ENCODE measurements around the gene SGIP1. TPM values are rescaled to one million over a fixed set of nuclear protein-coding genes. Genes with fewer than 3 reads are reported as not detected.
A peak's percentile ranks its signal among the peaks of the same experiment; 100 is the strongest.

The SGIP1 gene
- total RNA-seq, result 7.0 TPM
- long read RNA-seq, partial matches to known transcripts, result 0 of 3 reads
- long read RNA-seq, other reads (novel, unspliced or antisense), result 3 of 3 reads

GRCh38 chr1:66533804-66534740 lies at the start of gene SGIP1:
TSS of gene SGIP1 (plus strand) at chr1:66534153. CDS start at chr1:66534359, 206 bp downstream.
- intact Hi-C loops (cut with DNase I), result loop anchor here (5.0 kb wide), 1 partner anchor 88 kb away; no protein-coding TSS in a partner anchor
- peak; percentile 87 for DNase-seq (ENCODE audit: low spot score)

DNA sequence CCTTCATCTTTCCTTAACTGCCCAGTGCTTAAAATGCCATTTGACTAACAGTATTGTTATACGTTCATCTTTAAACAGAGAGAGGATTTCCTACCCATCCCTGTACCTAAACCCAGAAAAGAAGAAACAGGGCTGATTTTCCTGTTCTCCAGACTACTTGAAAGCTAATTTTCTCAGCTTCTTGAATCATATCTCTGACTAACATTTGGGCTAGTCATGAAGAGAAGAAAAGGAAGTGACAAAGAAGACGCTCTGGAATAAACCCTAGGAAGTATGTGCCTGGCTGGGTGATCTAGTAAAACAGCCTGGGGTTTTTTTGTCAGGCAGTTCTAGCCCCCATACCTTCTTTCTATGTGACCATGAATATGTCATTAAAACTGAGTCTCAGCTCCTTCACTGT lies 44.8 kb upstream of the SGIP1 start:
- intact Hi-C loops (cut with DNase I), result no loop called here

DNA sequence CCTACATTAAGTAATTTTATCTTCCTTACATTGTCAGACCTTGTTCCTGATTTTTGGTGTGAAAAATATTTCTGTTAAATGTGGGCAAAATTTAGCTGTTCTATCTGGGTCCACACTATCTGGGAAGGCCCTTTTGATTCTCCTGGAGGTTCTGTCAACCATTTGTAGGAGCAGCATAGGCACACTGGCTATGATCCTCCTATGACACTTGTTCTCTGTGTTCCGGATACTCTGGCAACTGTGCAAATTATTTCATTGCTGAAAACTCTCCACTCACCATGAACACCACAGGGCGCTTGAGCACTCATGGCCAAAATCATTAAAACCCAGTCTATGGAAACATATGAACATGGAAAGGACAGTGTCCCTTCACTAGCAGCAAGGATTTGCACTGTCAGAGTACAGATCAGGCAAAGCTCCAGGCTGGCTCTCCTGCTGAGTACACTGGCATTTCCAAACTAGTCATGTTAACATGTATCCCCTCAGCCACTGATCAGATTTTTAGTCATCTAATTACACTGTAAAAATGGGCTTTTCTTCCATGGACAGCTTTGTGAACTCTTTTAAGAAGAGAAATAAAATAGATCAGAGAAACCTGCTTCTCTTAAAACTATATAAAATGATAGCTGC lies 43.9 kb upstream of the SGIP1 start:
- no peak for DNase-seq (ENCODE audit: low spot score)
- intact Hi-C loops (cut with DNase I), result no loop called here

More for the DNA sequence above, 44.8 kb upstream of the SGIP1 start:
- DNase-seq (ENCODE audit: low spot score), result no peak

- DNase-seq (ENCODE audit: low spot score), result no peak
- intact Hi-C loops (cut with DNase I), result no loop called here
These were observed 43.1 kb upstream of the SGIP1 start for GRCh38 chr1:66490816-66491215.

DNA sequence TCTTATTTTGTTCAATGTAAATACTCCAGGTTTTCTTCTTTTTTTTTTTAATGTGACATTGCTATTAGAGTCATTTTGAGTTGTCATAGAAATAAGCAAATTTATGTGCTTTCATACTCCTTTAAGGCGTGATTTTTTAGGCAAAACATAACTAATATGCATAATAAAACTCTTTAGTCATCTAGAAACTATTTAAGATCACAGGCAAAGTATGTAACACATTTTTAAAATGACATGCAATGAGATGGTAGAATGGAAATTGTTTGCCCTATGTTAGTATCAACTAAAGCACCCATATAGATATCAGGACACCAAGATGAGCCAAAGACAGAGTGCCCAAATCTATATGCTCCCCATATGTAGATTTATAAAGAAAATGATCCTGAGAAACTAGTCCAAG lies 41.5 kb upstream of the SGIP1 start:
- no peak for DNase-seq (ENCODE audit: low spot score)
- intact Hi-C loops (cut with DNase I), result no loop called here

- intact Hi-C loops (cut with DNase I), result no loop called here
- DNase-seq (ENCODE audit: low spot score), result no peak
These were observed 40.2 kb upstream of the SGIP1 start for GRCh38 chr1:66493731-66494130.

DNA sequence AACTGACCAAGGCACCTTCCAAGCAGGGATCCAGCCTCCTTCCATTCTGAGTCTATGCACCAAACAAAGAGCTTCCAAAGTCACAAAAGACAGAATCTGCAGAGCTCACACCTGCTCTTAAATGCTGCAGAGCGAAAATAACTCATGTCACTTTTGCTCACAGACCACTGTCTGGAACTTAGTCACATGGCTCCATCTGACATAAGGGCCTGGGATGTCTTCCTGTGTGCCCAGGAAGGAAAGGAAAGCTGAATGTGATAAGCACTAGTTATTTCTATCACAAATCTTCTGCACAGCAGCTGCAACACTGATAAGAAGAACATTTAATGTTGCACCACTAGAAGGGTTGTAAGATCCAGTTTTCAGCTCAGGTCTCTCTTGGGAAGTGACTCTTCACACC lies 39.5 kb upstream of the SGIP1 start:
- intact Hi-C loops (cut with DNase I), result no loop called here
- DNase-seq (ENCODE audit: low spot score), result no peak

GRCh38 chr1:66495495-66495894 lies 38.5 kb upstream of the SGIP1 start:
- intact Hi-C loops (cut with DNase I), result no loop called here
- DNase-seq (ENCODE audit: low spot score), result no peak

DNA sequence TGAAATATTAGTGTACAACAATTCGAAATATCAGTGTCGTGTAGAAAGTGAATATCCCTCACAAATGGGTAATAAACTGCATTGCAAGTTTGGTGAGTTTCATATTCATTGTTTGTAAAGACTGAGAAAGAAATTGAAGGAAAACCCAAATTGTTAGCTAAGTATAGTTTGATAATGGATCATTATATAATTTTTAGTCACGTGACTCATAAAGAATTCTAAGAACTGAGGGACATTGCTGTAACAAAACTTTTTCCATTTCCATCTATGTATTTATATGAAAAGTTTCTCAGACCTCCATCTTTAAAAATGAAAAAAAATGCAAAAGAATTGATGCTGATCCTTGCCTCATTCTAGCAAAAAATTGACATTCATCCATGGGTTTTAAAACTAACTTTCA lies 36.0 kb upstream of the SGIP1 start:
- no peak for DNase-seq (ENCODE audit: low spot score)
- intact Hi-C loops (cut with DNase I), result no loop called here

- DNase-seq (ENCODE audit: low spot score), result no peak
- intact Hi-C loops (cut with DNase I), result loop anchor here (5.0 kb wide), 2 partner anchors 48 to 248 kb away; no protein-coding TSS in a partner anchor
These were observed 33.7 kb upstream of the SGIP1 start for GRCh38 chr1:66500301-66500700.

GRCh38 chr1:66502086-66502485 lies 31.9 kb upstream of the SGIP1 start:
- intact Hi-C loops (cut with DNase I), result loop anchor here (5.0 kb wide), 2 partner anchors 50 to 250 kb away; no protein-coding TSS in a partner anchor
- DNase-seq (ENCODE audit: low spot score), result no peak

DNA sequence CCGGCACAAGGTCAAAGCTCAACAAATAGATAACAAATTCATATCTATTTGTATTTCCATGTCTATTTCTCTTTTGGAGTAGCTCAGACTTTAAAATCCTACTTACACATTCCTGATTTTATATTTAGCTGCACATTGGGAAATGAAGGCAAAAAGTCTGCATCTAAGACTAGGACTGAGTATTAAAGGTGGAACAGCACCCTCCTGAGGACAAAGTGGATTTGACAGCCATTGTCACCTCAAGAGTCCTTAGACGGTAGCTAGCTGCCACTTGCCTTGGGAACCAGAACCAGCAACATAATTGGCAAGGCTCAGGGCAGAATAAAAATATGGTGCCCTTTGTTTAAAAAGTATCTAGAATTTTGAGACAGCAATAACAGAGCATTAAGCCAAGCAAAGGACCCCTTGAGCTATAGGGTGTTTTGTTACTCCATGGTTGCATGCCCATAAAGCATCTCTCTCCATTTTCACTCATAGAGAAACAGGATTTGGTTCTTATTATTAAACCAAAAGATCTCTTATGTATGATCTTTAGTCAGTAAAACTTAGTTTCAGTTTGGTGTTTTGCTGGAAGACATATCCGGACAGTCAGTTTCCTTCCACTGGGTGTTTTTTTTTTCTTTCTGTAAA lies 30.0 kb upstream of the SGIP1 start:
- no peak for DNase-seq (ENCODE audit: low spot score)

GRCh38 chr1:66505671-66506392 lies 28.1 kb upstream of the SGIP1 start:
- intact Hi-C loops (cut with DNase I), result no loop called here
- no peak for DNase-seq (ENCODE audit: low spot score)

More for the DNA sequence above, 30.0 kb upstream of the SGIP1 start:
- intact Hi-C loops (cut with DNase I), result loop anchor here (5.0 kb wide), 2 partner anchors 52 to 252 kb away; no protein-coding TSS in a partner anchor

GRCh38 chr1:66506393-66506687 lies 27.6 kb upstream of the SGIP1 start:
- intact Hi-C loops (cut with DNase I), result no loop called here
- DNase-seq (ENCODE audit: low spot score), result no peak

- intact Hi-C loops (cut with DNase I), result no loop called here
- DNase-seq (ENCODE audit: low spot score), result no peak
These were observed 27.0 kb upstream of the SGIP1 start for GRCh38 chr1:66506991-66507390.

DNA sequence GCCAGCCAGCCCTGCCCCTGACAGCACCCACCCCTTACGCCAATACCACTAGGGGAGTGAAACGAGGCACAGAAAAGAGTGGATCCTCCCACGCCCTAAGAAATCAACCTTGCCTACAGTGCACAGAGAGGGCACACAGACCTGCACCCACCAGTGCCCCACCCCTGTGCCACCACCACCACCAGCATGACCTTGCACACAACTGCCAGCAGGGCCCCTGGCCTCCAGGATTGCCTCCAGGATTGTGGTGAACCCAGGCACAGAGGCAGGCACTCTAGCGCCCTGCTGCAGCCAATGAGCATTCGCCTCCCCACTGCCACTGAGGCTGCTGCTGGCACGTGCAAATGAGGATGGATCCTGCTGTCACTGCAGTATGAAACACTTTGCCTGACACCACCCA lies 23.5 kb upstream of the SGIP1 start:
- intact Hi-C loops (cut with DNase I), result no loop called here
- DNase-seq (ENCODE audit: low spot score), result no peak

DNA sequence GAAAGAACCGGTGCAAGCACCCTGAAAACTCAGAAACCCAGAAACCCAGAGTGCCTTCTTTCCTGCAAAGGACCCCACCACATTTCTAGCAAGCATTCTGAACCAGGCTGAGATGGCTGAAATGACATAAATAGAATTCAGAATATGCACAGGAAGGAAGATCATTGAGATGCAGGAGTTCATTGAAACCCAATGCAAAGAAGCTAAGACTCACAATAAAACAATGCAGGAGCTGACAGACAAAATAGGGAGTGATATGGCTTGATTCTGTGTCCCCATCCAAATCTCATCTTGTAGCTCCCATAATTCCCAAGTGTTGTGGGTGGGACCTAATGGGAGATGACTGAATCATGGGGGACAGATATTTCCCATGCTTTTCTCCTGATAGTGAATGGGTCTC lies 22.8 kb upstream of the SGIP1 start:
- intact Hi-C loops (cut with DNase I), result no loop called here
- DNase-seq (ENCODE audit: low spot score), result no peak

DNA sequence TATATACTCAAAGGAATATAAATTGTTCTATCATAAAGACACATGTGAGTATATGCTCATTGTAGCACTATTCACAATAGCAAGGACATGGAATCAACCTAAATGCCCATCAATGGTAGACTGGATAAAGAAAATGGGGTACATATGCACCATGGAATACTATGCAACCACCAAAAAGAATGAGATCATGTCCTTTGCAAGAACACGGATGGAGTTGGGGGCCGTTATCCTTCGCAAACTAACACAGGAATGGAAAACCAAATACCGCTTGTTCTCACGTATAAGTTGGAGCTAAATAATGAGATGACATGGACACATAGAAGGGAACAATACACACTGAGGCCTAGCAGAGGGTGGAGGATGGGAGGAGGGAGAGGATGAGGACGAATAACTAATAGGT lies 16.0 kb upstream of the SGIP1 start:
- no peak for DNase-seq (ENCODE audit: low spot score)
- intact Hi-C loops (cut with DNase I), result no loop called here

DNA sequence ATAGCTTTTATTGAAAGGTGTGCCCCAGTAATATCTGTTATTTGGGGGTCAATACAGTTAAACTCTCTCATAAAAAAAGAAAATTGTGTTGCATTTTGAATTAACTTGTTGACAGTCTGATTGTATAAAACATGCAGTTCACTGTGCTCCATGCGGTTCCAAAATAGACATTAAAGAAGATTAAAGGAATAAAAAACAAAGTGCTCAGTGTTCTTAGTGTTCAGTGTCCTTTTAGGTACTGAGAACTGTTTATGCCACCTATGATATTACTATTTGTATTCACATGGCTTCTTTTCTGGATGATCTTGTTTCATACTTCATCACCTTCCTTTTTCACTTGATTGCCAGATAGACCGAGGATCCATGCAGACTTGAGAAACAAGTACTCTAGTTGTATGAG lies 15.3 kb upstream of the SGIP1 start:
- intact Hi-C loops (cut with DNase I), result no loop called here
- no peak for DNase-seq (ENCODE audit: low spot score)

- intact Hi-C loops (cut with DNase I), result no loop called here
- no peak for DNase-seq (ENCODE audit: low spot score)
These were observed 14.0 kb upstream of the SGIP1 start for GRCh38 chr1:66519992-66520391.

Data from cardiac septum (tissue), 1 donor.